Peyer's patch (tissue), 4 donors: ENCODE results near the gene PPP2R5D. TPM values are rescaled to one million over a fixed set of nuclear protein-coding genes. Genes with fewer than 3 reads are reported as not detected.

Experiments
- DNase-seq, 3 donors: peaks; one replicate each; pipeline ENCODE4 v3.0.0-alpha.2; 2017 to 2019
- H3K27ac ChIP-seq, 4 donors: fragments of 200-600 bp; sonication (generic); one replicate each; pipeline ENCODE4 v1.5.1; 2016 to 2019
- H3K27me3 ChIP-seq, 2 donors: fragments of 200-600 bp; sonication (generic); one replicate each; pipeline ENCODE4 v1.5.1; 2019
- H3K36me3 ChIP-seq, 3 donors: fragments of 200-600 bp; sonication (generic); one replicate each; pipeline ENCODE4 v1.5.1; 2016 to 2019
- H3K4me1 ChIP-seq, 4 donors: fragments of 200-600 bp; sonication (generic); one replicate each; pipeline ENCODE4 v1.5.1; 2016 to 2019
- H3K4me3 ChIP-seq, 4 donors: fragments of 200-600 bp; sonication (generic); 1 replicate in 3 of 4; 2 replicates in 1 of 4; pipeline ENCODE4 v1.5.1; 2016 to 2019; ENCODE audit warnings: mild to moderate bottlenecking in 1 of 4
- H3K9me3 ChIP-seq, 4 donors: fragments of 200-600 bp; sonication (generic); one replicate each; pipeline ENCODE4 v1.5.1; 2016 to 2019; ENCODE audit warnings: mild to moderate bottlenecking in 1 of 4
- CTCF ChIP-seq, 6 experiments: fragments of 450-650 bp in 4 of 6; fragments of 200-600 bp in 2 of 6; sonication (generic) in 1 of 6; IDR thresholded peaks; one replicate each; pipeline ENCODE4 v1.5.1; 2017 to 2019; ENCODE audit warnings: antibody characterized with exemption in 6 of 6, mild to moderate bottlenecking in 3 of 6, moderate library complexity in 1 of 6
- POLR2A ChIP-seq, 2 donors: fragments of 450-650 bp; IDR thresholded peaks; one replicate each; pipeline ENCODE4 v1.5.1; 2017; ENCODE audit warnings: antibody characterized with exemption in 2 of 2, mild to moderate bottlenecking in 2 of 2, moderate library complexity in 2 of 2
- total RNA-seq, 4 donors: library from RNA; depleted of rRNA; stranded (reverse); fragments of >200 nt; gene quantifications; one replicate each; pipeline ENCODE4 v1.1.0, GENCODE V29; 2016

PPP2R5D gene
- total RNA-seq, 4 donors from 2014 or later: 84.2 to 177 (median 152) TPM

- DNase-seq: no peak
- TF ChIP-seq POLR2A (IDR thresholded peaks at IDR 0.05): no peak
- TF ChIP-seq CTCF (IDR thresholded peaks at IDR 0.05): no peak
- Histone ChIP-seq H3K27ac (no peak overlapping the region), H3K4me3 (no peak overlapping the region), H3K36me3 (peaks cover 0 to 73% (median 0%) of the 10 kb centered on the region in 3 donors), H3K27me3 (no peaks in the 10 kb centered on the region), H3K9me3 (no peaks in the 10 kb centered on the region), H3K4me1 (no peaks in the 10 kb centered on the region)
These were observed 21.5 kb downstream of the PPP2R5D start for GRCh38 chr6:43005844-43006243.

GRCh38 chr6:43006251-43006650 is 21.9 kb downstream of the PPP2R5D start:
- Histone ChIP-seq H3K4me1 (no peaks in the 10 kb centered on the region), H3K27ac (no peak overlapping the region), H3K9me3 (no peaks in the 10 kb centered on the region), H3K36me3 (peaks cover 0 to 75% (median 0%) of the 10 kb centered on the region in 3 donors), H3K27me3 (no peaks in the 10 kb centered on the region), H3K4me3 (no peak overlapping the region)
- no peak for TF ChIP-seq POLR2A (IDR thresholded peaks at IDR 0.05)
- TF ChIP-seq CTCF (IDR thresholded peaks at IDR 0.05): no peak
- no peak for DNase-seq

- Histone ChIP-seq H3K9me3 (no peaks in the 10 kb centered on the region), H3K27me3 (no peaks in the 10 kb centered on the region), H3K36me3 (peaks cover 0 to 77% (median 0%) of the 10 kb centered on the region in 3 donors), H3K27ac (no peak overlapping the region), H3K4me3 (no peak overlapping the region), H3K4me1 (no peaks in the 10 kb centered on the region)
- no peak for TF ChIP-seq POLR2A (IDR thresholded peaks at IDR 0.05)
- no peak for TF ChIP-seq CTCF (IDR thresholded peaks at IDR 0.05)
- DNase-seq: no peak
These were observed 22.8 kb downstream of the PPP2R5D start for GRCh38 chr6:43007126-43007525.

- Histone ChIP-seq H3K27ac (no peak overlapping the region), H3K4me3 (no peak overlapping the region), H3K27me3 (no peaks in the 10 kb centered on the region), H3K4me1 (peaks cover 0 to 12% (median 3%) of the 10 kb centered on the region in 4 donors), H3K9me3 (no peaks in the 10 kb centered on the region), H3K36me3 (peaks cover 0 to 68% (median 0%) of the 10 kb centered on the region in 3 donors)
- peak in 3 of 6 experiments; percentile 33 to 48 (median 39) for TF ChIP-seq CTCF (IDR thresholded peaks at IDR 0.05)
- TF ChIP-seq POLR2A (IDR thresholded peaks at IDR 0.05): no peak
- peak in 1 of 3 donors; percentile 23 for DNase-seq
These were observed 24.8 kb downstream of the PPP2R5D start for GRCh38 chr6:43009124-43009523.

- no peaks in the 10 kb centered on the region for H3K27me3 ChIP-seq
- H3K4me3 ChIP-seq: no peak overlapping the region
- H3K4me1 ChIP-seq: peaks cover 0 to 28% (median 10%) of the 10 kb centered on the region in 4 donors
- no peaks in the 10 kb centered on the region for H3K9me3 ChIP-seq
- no peak for TF ChIP-seq POLR2A (IDR thresholded peaks at IDR 0.05)
- peaks cover 0 to 60% (median 0%) of the 10 kb centered on the region in 3 donors for H3K36me3 ChIP-seq
- no peak for DNase-seq
- H3K27ac ChIP-seq: no peak overlapping the region
These were observed 26.8 kb downstream of the PPP2R5D start for GRCh38 chr6:43011207-43011606.

GRCh38 chr6:43012364-43012763 is 28.0 kb downstream of the PPP2R5D start:
- no peaks in the 10 kb centered on the region for H3K27me3 ChIP-seq
- H3K4me1 ChIP-seq: peaks cover 0 to 39% (median 10%) of the 10 kb centered on the region in 4 donors
- H3K27ac ChIP-seq: no peak overlapping the region
- no peak for DNase-seq
- H3K4me3 ChIP-seq: no peak overlapping the region
- TF ChIP-seq CTCF (IDR thresholded peaks at IDR 0.05): no peak
- no peak for TF ChIP-seq POLR2A (IDR thresholded peaks at IDR 0.05)
- peaks cover 0 to 52% (median 0%) of the 10 kb centered on the region in 3 donors for H3K36me3 ChIP-seq
- no peaks in the 10 kb centered on the region for H3K9me3 ChIP-seq
